H1 (cell line): ENCODE results near the gene SLC35B2. TPM values are rescaled to one million over a fixed set of nuclear protein-coding genes. Genes with fewer than 3 reads are reported as not detected.

Experiments used
- CEBPB ChIP-seq: IDR thresholded peaks from 2 replicates; pipeline ENCODE4 v1.6.1; 2012; ENCODE audit warnings: low read depth, low read length
- HDAC2 ChIP-seq, 2 experiments: fragments of 300-600 bp in 1 of 2; sonication (generic) in 1 of 2; IDR thresholded peaks; 2 replicates each; pipeline ENCODE4 v1.6.1; 2011 to 2012; ENCODE audit warnings: low read depth in 2 of 2, low read length in 2 of 2, mild to moderate bottlenecking in 2 of 2, moderate library complexity in 2 of 2, borderline replicate concordance in 1 of 2, inconsistent platforms in 1 of 2
- SIN3A ChIP-seq, 2 experiments: IDR thresholded peaks in 1 of 2; conservative IDR thresholded peaks in 1 of 2; 2 replicates each; pipeline ENCODE4 v1.6.1; 2011 to 2012; ENCODE audit warnings: low read length in 2 of 2, improper control_type of control experiment in 1 of 2, low read depth in 1 of 2, mild to moderate bottlenecking in 1 of 2
- polyA plus RNA-seq, 7 experiments: library from polyadenylated mRNA; depleted of rRNA in 3 of 7; stranded (reverse) in 5 of 7; unstranded in 2 of 7; fragments of >200 nt in 5 of 7; fragments of 200-250 nt in 2 of 7; gene quantifications; 1 replicate in 5 of 7; 2 replicates in 1 of 7; 4 replicates in 1 of 7; pipeline versions ENCODE4 v1.2.1 to v1.2.3, GENCODE V29; 2011 to 2013; ENCODE audit warnings: missing spikeins in 2 of 7, mixed read lengths in 2 of 7
- total RNA-seq: library from RNA; stranded (reverse); fragmentation: NEBNext Ultra II Directional; extraction: Animal tissue kit (Norgen Biotek cat#: 25700); gene quantifications from 2 replicates; pipeline ENCODE4 v1.2.1, GENCODE V29; 2021
- TF ChIP-seq, protein P1 (sequence below), 3 experiments: IDR thresholded peaks; 1 replicate in 2 of 3; 2 replicates in 1 of 3; pipeline versions ENCODE4 v1.5.1 to v1.6.1; 2011; ENCODE audit warnings: low read length in 3 of 3, mild to moderate bottlenecking in 3 of 3, inconsistent platforms in 2 of 3, low read depth in 1 of 3, moderate library complexity in 1 of 3; ENCODE audit not compliant: insufficient read depth in 1 of 3; ENCODE audit errors: control extremely low read depth in 1 of 3

SLC35B2 gene
- total and polyA plus RNA-seq, 2 of the 8 experiments (the other 6 are each of a cell fraction or from before 2014, with no cell fraction given): 29.5 to 65.0 TPM

DNA sequence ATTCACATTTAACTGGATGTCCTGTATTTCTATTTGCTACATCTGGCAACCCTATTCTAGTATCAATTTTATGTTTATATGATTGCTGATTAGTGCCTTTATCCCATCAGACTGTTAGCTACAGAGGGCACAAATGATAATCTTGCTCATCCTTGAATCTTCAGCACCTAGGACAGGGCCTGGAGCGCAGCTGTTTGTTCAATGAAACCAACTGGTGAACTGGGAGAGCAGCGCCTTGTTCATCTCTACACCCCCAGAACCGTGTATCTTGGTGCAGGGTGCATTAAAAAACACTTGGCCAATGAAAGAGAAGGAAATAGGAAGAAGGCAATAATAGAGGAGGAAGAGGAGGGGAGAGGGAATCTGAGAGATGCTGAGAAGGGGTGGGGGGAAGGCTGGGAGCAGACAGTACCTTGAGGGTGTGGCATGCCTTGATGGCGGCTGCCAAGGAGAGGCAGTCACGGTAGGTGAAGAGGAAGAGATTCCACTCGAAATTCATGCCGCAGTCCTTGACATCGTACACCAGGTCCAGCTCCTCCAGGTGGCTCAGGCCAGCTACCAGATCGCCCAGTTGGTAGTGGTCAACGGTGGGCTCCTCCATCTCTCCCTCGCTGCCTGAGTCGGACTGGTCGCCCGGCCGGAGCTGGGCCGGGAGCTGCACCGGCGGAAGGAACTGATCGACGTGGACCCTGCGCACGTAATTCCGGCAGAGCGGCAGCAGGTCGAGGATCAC is 28.4 kb upstream of the SLC35B2 start (continued):
- TF ChIP-seq, protein P1, sequence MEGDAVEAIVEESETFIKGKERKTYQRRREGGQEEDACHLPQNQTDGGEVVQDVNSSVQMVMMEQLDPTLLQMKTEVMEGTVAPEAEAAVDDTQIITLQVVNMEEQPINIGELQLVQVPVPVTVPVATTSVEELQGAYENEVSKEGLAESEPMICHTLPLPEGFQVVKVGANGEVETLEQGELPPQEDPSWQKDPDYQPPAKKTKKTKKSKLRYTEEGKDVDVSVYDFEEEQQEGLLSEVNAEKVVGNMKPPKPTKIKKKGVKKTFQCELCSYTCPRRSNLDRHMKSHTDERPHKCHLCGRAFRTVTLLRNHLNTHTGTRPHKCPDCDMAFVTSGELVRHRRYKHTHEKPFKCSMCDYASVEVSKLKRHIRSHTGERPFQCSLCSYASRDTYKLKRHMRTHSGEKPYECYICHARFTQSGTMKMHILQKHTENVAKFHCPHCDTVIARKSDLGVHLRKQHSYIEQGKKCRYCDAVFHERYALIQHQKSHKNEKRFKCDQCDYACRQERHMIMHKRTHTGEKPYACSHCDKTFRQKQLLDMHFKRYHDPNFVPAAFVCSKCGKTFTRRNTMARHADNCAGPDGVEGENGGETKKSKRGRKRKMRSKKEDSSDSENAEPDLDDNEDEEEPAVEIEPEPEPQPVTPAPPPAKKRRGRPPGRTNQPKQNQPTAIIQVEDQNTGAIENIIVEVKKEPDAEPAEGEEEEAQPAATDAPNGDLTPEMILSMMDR (IDR thresholded peaks at IDR 0.05; ENCODE audit: control extremely low read depth in 1 of 3, insufficient read depth in 1 of 3, low read depth in 1 of 3, low read length in 3 of 3): no peak
- TF ChIP-seq HDAC2 (IDR thresholded peaks at IDR 0.05; ENCODE audit: borderline replicate concordance in 1 of 2, low read depth in 2 of 2, low read length in 2 of 2) (peak in 1 of 2 experiments; percentile 49; a peak in 1 of 4 replicates), CEBPB (no peak), SIN3A (conservative IDR thresholded peaks at IDR 0.05 in 1 of 2, IDR thresholded peaks at IDR 0.05 in 1 of 2; ENCODE audit: low read depth in 1 of 2, low read length in 2 of 2) (peak; percentile 96 to 97)
- TF ChIP-seq, all 59 proteins: peak for 4
